HG03354 (cell line): Measurements from ENCODE around the gene RAD51B.

Source experiments
- ATAC-seq: cut with Tn5 transposase; IDR thresholded peaks from one replicate; pipeline ENCODE4 v1.9.1; 2021; ENCODE audit warnings: mild to moderate bottlenecking; ENCODE audit not compliant: unreplicated experiment, poor library complexity, severe bottlenecking

RAD51B gene

DNA sequence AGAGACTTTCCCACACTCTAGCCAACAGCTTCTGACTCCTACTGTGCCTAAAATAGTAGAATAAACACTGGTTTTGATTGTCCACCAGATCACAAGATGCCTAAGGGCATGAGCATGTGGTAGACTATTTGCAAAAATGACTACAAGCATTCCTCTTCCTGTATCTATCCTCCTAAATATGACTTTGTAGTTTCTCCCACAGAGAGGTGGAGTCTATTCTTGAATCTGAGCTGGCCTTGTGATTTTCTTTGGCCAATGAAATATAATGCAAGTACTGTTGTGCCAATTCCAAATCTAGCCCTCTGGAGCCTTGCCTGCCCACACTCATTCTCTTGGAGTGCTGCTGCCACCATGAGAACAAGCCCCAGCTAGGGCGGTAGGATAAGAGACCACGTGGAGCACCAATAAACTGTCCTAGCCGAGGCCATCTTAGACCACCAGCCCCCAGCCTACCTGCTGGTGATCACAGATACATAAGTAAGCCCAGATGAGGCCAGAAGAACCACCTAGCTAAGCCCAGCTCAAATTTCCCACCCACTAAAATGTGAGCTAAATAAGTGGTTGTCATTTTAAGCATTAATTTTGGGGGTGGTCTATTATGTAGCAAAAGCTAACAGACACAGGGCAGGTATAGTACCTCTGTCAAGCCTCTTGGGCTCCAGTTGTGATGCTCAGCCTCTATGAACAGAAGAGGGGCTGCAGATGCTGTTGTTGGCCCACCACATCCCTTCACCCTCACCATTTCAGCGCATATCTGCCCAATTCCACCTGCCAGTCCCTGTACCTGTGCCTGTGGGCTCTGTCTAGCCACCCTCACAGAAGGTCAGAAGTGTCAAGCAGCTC is 955.4 kb downstream of the RAD51B start:
- no peak for ATAC-seq

GRCh38 chr14:68775614-68776126 is 956.1 kb downstream of the RAD51B start:
- no peak for ATAC-seq

DNA sequence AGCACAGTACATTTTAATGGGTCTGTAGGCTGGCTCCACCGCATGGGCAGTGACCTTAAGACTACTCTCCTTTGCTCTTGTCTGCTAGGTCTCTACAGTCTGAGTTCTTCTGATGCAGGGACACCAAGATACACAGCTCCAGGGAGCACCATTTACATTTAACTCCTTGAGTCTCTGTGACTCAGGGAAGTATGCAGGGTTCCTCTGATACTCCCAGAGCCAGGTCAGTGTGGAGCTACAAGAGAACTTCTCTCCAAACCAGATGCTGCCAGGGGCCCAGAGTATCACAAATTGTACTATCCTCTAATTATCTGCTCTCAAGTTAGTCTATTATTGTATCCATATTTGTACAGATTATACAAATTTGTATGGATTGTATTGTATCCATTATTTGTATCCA is 958.1 kb downstream of the RAD51B start:
- no peak for ATAC-seq
